CD4-positive, alpha-beta T cell treated with Interleukin-1 beta for 1 hour (primary cell): ENCODE measurements around the gene ZNF19.

Source experiments
- DNase-seq, 2 donors: peaks; one replicate each; pipeline ENCODE4 v3.0.0-alpha.2; 2020 to 2022

The ZNF19 gene

DNA sequence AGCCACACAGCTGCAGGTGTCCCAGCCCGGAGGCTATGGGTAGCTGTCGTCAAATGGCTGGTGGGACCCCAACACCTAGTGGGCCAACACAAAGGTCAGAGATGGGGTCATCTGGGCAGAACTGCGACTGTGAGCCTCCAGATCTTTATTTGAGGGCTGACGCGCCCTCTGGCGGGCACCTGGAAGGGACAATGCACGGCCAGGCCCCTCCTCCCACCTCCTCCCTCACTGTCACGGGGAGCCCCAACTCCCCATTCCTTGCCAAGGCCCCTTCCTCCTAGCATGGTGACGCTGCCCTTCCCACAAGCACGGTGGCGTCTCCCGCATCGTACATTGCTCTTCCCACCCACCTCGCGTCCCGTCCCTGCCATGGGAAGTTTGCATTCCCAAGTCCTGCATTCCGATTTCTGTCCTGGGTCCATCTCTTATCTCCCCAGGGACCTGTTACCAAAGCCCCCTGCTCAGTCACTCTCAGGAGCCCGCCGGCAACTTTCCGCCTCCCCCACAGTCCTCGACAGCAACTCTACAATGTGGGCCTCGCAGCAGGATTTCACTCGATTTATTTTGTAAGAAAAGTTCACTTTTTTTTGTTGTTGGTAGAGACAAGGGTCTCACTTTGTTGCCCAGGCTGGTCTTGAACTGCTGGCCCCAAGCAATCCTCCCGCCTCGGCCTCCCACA, 48.3 kb downstream of the ZNF19 start:
- DNase-seq: no peak

DNA sequence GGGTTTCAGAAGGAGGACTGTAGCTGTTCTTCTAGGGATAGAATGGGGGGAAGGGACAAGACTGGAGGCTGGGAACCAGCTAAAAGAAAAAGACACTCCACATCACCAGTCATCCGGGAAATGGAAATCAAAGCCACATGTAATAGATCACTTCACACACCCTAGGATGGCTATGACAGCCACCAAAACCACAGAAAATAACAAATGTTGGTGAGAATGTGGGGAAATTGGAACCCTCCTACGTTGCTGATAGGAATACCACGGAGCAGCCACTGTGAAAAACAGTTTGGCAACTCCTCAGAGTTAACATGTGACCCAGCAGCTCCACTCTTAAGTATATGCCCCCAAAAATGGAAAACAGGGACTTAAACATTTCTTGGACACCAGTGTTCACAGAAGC, 49.6 kb downstream of the ZNF19 start:
- DNase-seq: no peak

GRCh38 chr16:71436473-71436872, 52.7 kb downstream of the ZNF19 start:
- DNase-seq: no peak

GRCh38 chr16:71432906-71433305, 56.2 kb downstream of the ZNF19 start:
- no peak for DNase-seq

GRCh38 chr16:71431991-71432390, 57.1 kb downstream of the ZNF19 start:
- DNase-seq: no peak

DNA sequence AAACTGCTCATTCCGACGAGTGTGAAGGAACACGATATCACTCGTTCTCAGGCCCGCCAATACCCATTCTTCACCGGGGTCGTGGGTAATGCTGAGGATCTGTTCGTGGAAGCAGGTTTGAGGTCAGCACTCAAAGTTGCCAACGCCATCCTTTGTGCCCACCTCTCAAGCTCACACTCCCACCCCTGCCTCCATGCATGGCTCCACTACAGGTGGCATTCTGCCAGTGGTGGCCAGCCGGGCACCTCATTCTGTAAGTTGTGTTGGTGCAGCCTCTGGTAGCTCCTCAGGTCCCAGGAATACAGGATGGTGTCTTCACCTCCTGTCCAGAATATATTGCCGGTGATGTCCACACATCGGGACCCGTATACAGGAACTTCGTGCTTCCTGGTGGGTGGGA, 57.9 kb downstream of the ZNF19 start:
- DNase-seq: no peak

DNA sequence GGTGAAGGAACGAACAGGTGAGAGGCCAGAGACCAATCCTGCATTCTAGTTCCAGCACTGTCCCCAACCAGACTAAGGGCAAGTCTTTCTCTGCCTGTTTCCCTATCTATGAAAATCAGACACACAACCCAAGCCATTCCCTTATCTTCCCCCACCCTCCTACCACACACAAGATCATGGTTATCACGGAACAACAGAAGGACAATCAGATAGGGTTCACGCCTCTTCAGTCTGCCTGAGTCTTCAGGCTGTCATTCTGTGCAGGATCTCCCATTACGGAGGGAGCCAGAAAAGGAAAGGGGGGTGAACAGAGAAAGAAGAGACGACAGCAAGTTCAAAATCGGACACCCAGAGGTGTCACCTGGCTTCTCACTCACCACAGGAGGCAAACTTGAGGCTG, 58.4 kb downstream of the ZNF19 start:
- no peak for DNase-seq

GRCh38 chr16:71429581-71429980, 59.5 kb downstream of the ZNF19 start:
- no peak for DNase-seq

DNA sequence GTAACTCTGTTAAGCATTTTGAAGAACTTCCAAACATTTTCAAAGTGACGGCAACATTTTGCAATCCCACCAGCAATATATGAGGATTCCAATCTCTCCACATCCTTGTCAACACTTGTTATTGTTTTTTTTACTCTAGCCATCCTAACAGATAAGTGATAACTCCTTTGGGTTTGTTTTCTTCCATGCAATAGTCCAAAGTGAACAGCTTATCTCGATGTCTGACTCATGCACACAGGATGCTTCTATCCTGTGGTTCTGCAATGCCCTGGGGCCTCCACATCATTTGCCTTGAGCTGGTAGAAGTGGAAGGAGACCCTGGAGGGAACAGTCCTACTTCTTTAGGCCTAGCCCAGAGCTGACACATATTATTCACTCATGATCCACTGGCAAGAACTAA, 60.2 kb downstream of the ZNF19 start:
- no peak for DNase-seq

DNA sequence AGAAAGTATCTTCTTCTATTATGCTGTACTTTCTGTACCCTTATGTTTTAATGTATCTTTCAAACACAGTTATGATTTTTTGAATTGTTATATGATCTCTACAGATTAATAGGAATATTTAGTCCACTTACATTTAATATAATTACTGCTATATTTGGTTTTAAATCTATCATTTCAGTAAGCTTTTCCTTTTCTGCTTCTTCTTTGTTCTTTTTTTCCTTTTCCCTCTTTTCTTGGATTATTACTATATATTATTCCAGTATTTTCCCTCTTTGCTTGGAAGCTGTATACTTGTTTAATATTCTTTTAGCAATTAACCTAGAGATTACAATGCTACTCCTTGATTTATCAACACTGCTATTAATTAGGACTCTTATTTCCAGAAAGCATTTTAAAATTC, 60.7 kb downstream of the ZNF19 start:
- DNase-seq: no peak

- no peak for DNase-seq
These were observed 62.1 kb downstream of the ZNF19 start for GRCh38 chr16:71426880-71427615.

DNA sequence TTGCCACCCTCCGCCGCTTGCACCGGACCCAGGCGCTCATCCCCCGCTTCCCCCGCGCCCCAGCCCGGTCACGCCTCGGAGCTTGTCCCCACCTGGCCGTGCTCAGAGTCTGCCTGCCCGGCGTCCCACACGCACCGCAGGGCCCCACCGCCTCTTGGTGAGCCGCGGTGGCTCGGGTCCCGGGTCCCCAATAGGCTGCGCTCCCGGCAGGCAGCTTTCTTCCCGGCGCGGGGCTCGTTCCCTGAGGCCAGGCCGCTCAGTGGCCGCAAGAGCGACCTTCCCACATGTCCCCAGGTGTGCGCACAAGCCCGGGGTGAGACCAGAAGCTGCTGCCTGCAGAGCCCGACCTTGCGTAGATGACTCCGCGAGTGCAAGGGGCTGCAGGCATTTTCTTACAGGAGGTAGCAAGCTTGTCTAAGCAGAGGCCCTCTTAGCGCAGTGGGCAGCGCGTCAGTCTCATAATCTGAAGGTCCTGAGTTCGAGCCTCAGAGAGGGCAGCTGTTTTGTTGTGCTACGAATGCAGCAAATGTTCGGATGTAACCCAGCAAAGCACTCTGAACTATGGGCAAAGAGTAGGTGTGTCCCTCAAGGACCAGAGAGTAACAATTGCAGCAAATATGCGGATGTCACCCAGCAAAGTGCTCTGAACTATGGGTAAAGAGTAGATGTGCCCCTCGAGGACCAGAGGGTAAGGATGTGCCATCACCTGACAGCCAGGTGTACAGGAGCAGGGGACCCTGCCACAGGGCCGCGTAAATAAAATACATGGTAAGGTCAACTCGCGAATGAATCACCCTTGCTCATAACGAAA, 62.9 kb downstream of the ZNF19 start:
- no peak for DNase-seq

DNA sequence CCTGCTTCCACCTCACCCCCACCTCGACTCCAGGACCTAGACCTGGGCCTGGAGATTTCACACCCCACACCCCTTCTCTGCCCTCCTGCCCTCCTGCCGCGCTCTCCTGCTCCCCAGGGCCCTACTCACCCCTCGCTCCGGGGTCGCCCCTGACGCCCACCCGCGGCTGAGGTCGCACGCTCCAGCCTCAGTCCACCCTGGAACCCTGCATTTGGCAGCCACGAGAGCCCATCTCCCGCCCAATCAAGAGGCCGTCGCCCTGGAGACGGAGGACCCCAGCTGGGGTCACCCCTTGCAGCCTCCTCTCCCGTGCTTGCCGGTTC, 63.4 kb downstream of the ZNF19 start:
- no peak for DNase-seq

DNA sequence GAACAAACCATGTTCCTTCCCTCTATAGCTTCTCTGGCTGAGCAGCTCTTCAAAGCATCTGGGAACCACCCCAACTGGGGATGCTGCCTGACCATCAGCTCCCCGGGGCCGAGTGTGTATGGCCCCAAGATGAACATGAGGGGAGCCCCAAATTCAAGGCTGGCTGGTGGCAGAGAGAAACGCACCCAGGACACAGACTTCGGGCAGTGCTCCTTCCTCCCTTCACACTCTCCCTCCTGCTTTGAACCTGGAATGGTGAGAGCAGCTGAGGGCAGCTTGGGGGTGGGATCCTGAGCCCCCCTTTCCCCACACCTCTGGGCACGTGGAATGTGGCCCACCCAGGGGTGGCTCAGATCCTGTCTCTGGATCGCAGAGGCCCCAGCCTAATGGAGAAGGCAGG, 64.5 kb downstream of the ZNF19 start:
- no peak for DNase-seq

DNA sequence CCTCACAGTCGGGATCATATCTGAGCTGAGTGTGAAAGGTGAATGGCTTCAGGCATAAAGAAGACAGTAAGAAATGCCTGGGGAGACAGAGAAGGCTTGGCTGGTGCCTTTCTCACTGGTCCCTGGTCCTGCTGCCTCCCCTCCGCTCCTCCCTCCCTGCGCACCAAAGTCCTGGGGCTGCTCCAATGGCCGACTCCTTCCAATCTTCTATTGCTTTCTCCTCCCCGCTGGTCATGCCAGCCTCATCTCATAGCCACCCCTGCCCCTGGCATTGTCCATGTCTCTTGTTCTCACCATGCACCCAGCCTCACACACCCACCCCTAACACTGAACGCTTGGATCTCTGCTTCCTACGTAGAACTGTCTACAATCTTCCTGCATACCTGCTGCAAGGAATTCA, 65.3 kb downstream of the ZNF19 start:
- no peak for DNase-seq
